GM12878 (cell line): ENCODE data around the gene TMEM45A. TPM values are rescaled to one million over a fixed set of nuclear protein-coding genes. Genes with fewer than 3 reads are reported as not detected.

Experiments
- ATAC-seq: fragments of 200-7000 bp; cut with Tn5 transposase; 3 replicates; pipeline ENCODE4 v1.9.1; 2020; ENCODE audit warnings: mild to moderate bottlenecking, moderate library complexity
- BruUV-seq: library from RNA; stranded (reverse); fragments of 400-500 nt; replicated peaks from 2 replicates; lab custom pipeline; 2021; lab: Mats Ljungman, UMichigan
- CTCF ChIA-PET: fragments of 300-600 bp; sonication (Branson Sonifier 250); formaldehyde crosslinking; extraction: SDS; loops from one replicate; lab custom pipeline; 2021; ENCODE audit warnings: inconsistent platforms; lab: Yijun Ruan, JAX
- POLR2A ChIA-PET: fragments of 350-600 bp; formaldehyde crosslinking; extraction: SDS; loops from one replicate; lab custom pipeline; 2021; ENCODE audit warnings: inconsistent platforms; lab: Charles Lee
- RAD21 ChIA-PET: fragments of 300-600 bp; sonication (Branson Sonifier 250); formaldehyde crosslinking; loops from one replicate; lab custom pipeline; 2023; ENCODE audit warnings: antibody characterized with exemption; ENCODE audit not compliant: unreplicated experiment; lab: Charles Lee
- SMC1A ChIA-PET: fragments of 300-600 bp; sonication (Branson Sonifier 250); formaldehyde crosslinking; loops from one replicate; lab custom pipeline; 2023; ENCODE audit not compliant: unreplicated experiment, uncharacterized antibody; lab: Charles Lee
- DNase-seq: peaks from one replicate; pipeline ENCODE4 v3.0.0-alpha.2; 2011; ENCODE audit warnings: low read depth, low spot score
- FAIRE-seq: peaks from 3 replicates; lab custom pipeline; 2011; peaks lifted over from hg19 to GRCh38; lab: Jason Lieb, UNC
- H2AFZ ChIP-seq: 2 replicates; pipeline ENCODE4 v1.6.0; 2011; ENCODE audit warnings: low read depth, low read length, control low read depth; ENCODE audit not compliant: control insufficient read depth
- H3K27ac ChIP-seq: 2 replicates; pipeline ENCODE4 v1.5.1; 2011; ENCODE audit warnings: control low read depth; ENCODE audit not compliant: control insufficient read depth, insufficient read depth
- H3K27me3 ChIP-seq, 2 experiments: replicated peaks in 1 of 2; 2 replicates each; pipeline versions ENCODE4 v1.6.0 to v1.6.1; 2011; ENCODE audit warnings: low read length in 1 of 2; ENCODE audit not compliant: control insufficient read depth in 2 of 2, insufficient read depth in 2 of 2
- H3K36me3 ChIP-seq, 2 experiments: 2 replicates each; pipeline ENCODE4 v1.5.1; 2011; ENCODE audit warnings: low read length in 1 of 2; ENCODE audit not compliant: control insufficient read depth in 2 of 2, insufficient read depth in 2 of 2
- H3K4me1 ChIP-seq: 2 replicates; pipeline ENCODE4 v1.6.1; 2011; ENCODE audit warnings: mild to moderate bottlenecking, low read length, moderate library complexity, mixed read lengths; ENCODE audit not compliant: control insufficient read depth, insufficient read depth
- H3K4me2 ChIP-seq: 2 replicates; pipeline ENCODE4 v1.6.0; 2011; ENCODE audit warnings: control low read depth; ENCODE audit not compliant: control insufficient read depth, insufficient read depth
- H3K4me3 ChIP-seq: fragments of 200-600 bp; sonication (generic); 2 replicates; pipeline ENCODE4 v1.5.1; 2016
- H3K79me2 ChIP-seq: 2 replicates; pipeline ENCODE4 v1.6.0; 2011; ENCODE audit warnings: low read length; ENCODE audit not compliant: control insufficient read depth, insufficient read depth
- H3K9ac ChIP-seq: 2 replicates; pipeline ENCODE4 v1.8.0; 2011; ENCODE audit warnings: low read length, control low read depth, mixed read lengths; ENCODE audit not compliant: control insufficient read depth, insufficient read depth
- H3K9me3 ChIP-seq: replicated peaks from 3 replicates; pipeline ENCODE4 v1.5.1; 2011; ENCODE audit warnings: mild to moderate bottlenecking, low read length; ENCODE audit not compliant: control insufficient read depth, insufficient read depth
- H4K20me1 ChIP-seq: 2 replicates; pipeline ENCODE4 v1.6.0; 2011; ENCODE audit not compliant: control insufficient read depth, insufficient read depth
- BCL11A ChIP-seq: IDR thresholded peaks from 2 replicates; pipeline ENCODE4 v1.6.1; 2011; ENCODE audit warnings: low read depth, low read length
- DPF2 ChIP-seq: fragments of 450-650 bp; IDR thresholded peaks from 2 replicates; pipeline ENCODE4 v1.6.1; 2017; ENCODE audit warnings: mild to moderate bottlenecking
- ESRRA ChIP-seq: IDR thresholded peaks from 2 replicates; pipeline ENCODE4 v1.6.1; 2012; ENCODE audit warnings: mild to moderate bottlenecking, low read length, improper control_type of control experiment
- FOXM1 ChIP-seq: IDR thresholded peaks from 2 replicates; pipeline ENCODE4 v1.6.1; 2012; ENCODE audit warnings: low read depth, mild to moderate bottlenecking, inconsistent platforms, low read length, moderate library complexity
- NKRF ChIP-seq: fragments of 450-650 bp; conservative IDR thresholded peaks from 2 replicates; pipeline ENCODE4 v1.6.1; 2017; ENCODE audit warnings: mild to moderate bottlenecking, moderate library complexity
- POLR2A ChIP-seq: IDR thresholded peaks from 2 replicates; pipeline ENCODE4 v1.6.1; 2011; ENCODE audit warnings: low read depth, mild to moderate bottlenecking, low read length
- RCOR1 ChIP-seq: conservative IDR thresholded peaks from 2 replicates; pipeline ENCODE4 v1.6.1; 2012; ENCODE audit warnings: low read depth, low read length, improper control_type of control experiment
- SIN3A ChIP-seq: IDR thresholded peaks from 2 replicates; pipeline ENCODE4 v1.6.1; 2012; ENCODE audit warnings: low read depth, low read length, improper control_type of control experiment
- TAF1 ChIP-seq: IDR thresholded peaks from 2 replicates; pipeline ENCODE4 v1.6.1; 2011; ENCODE audit warnings: mild to moderate bottlenecking, low read depth, low read length, borderline replicate concordance
- USF1 ChIP-seq: IDR thresholded peaks from 2 replicates; pipeline ENCODE4 v1.6.1; 2011; ENCODE audit warnings: borderline replicate concordance, low read depth, mild to moderate bottlenecking, moderate library complexity, mixed read lengths, low read length; ENCODE audit not compliant: insufficient read depth; ENCODE audit errors: extremely low read length
- YY1 ChIP-seq: IDR thresholded peaks from 2 replicates; pipeline ENCODE4 v1.6.1; 2011; ENCODE audit warnings: low read depth, mild to moderate bottlenecking, low read length
- ZNF274 ChIP-seq: IDR thresholded peaks from one replicate; pipeline ENCODE4 v1.8.0; 2011; ENCODE audit not compliant: insufficient read length, insufficient read depth
- WGBS: methylation state at CpG from one replicate; pipeline ENCODE4 v1.1.6; 2016; ENCODE audit warnings: low lambda C conversion rate; ENCODE audit not compliant: insufficient replicate concordance, insufficient coverage; ENCODE audit errors: missing lambda C conversion rate; 5-methylcytosine and 5-hydroxymethylcytosine counted together
- in situ Hi-C: fragments of 300-500 bp; cut with MboI; formaldehyde crosslinking; loops from 9 replicates; pipeline ENCODE4 v1.14.3; 2018; ENCODE audit warnings: mixed read lengths
- intact Hi-C: fragments of 100-400 bp; cut with micrococcal nuclease; formaldehyde crosslinking; loops from one replicate; pipeline ENCODE4 v1.14.2; 2022; ENCODE audit not compliant: unreplicated experiment
- polyA plus RNA-seq, 11 experiments: library from polyadenylated mRNA; depleted of rRNA in 4 of 11; unstranded in 6 of 11; stranded (reverse) in 5 of 11; fragments of >200 nt; fragmentation: Nextera tagmentation in 4 of 11; fragmentation: Illumina TruSeq in 1 of 11; extraction: Ambion mirVana in 4 of 11; extraction: Trizol in 1 of 11; gene quantifications; 1 replicate in 1 of 11; 2 replicates in 10 of 11; pipeline versions ENCODE4 v1.2.1 to v1.2.3, GENCODE V29; 2011 to 2016; ENCODE audit warnings: inconsistent platforms in 2 of 11, missing spikeins in 2 of 11, low read depth in 1 of 11
- total RNA-seq, 4 experiments: library from RNA; depleted of rRNA in 3 of 4; stranded (reverse); fragments of >200 nt in 3 of 4; fragmentation: Illumina TruSeq in 1 of 4; extraction: Trizol in 1 of 4; gene quantifications; 2 replicates each; pipeline versions ENCODE4 v1.2.1 to v1.2.3, GENCODE V29; 2013 to 2021

Gene TMEM45A
- total and polyA plus RNA-seq, 10 of the 15 experiments (the other 5 are each of a cell fraction or from before 2014, with no cell fraction given) = 0.34 to 5.3 (median 0.83) TPM

- H3K9ac ChIP-seq = no peak overlapping the region
- no peak for DNase-seq
- no peaks in the 10 kb centered on the region for H3K9me3 ChIP-seq
- SMC1A ChIA-PET = interaction anchor here (1.1 to 1.7 kb wide), 4 partner anchors 10 to 139 kb away, joined by 3 to 16 read pairs (median 4); no protein-coding TSS in a partner anchor
- H3K79me2 ChIP-seq = no peaks in the 10 kb centered on the region
- CTCF ChIA-PET = interaction anchor here (0.7 to 2.2 kb wide), 5 partner anchors 8 to 178 kb away, joined by 3 to 10 read pairs (median 3); no protein-coding TSS in a partner anchor
- H3K4me2 ChIP-seq = no peak overlapping the region
- TF ChIP-seq YY1 (no peak), SIN3A (no peak), DPF2 (no peak), FOXM1 (no peak), BCL11A (no peak), POLR2A (no peak), RCOR1 (no peak), NKRF (no peak), ESRRA (no peak), USF1 (no peak), TAF1 (no peak), ZNF274 (no peak)
- RAD21 ChIA-PET = interaction anchor here (1.0 to 1.4 kb wide), 3 partner anchors 134 to 632 kb away, joined by 3 to 5 read pairs (median 4); no protein-coding TSS in a partner anchor
- BruUV-seq = no TSS peak
- H3K36me3 ChIP-seq = no peaks in the 10 kb centered on the region
- no peak overlapping the region for H3K27ac ChIP-seq
- FAIRE-seq = no peak
- H2AFZ ChIP-seq = no peak overlapping the region
- in situ Hi-C loops = no loop called here
- H4K20me1 ChIP-seq = no peaks in the 10 kb centered on the region
- no peaks in the 10 kb centered on the region for H3K4me1 ChIP-seq
- intact Hi-C loops = loop anchor here (5.0 kb wide), 1 partner anchor 624 kb away; no protein-coding TSS in a partner anchor
- POLR2A ChIA-PET = no interaction called here
- 45% methylated on average over 2 of the region's 2 CpGs for WGBS
- H3K4me3 ChIP-seq = no peak overlapping the region
- ATAC-seq = no peak
- no peaks in the 10 kb centered on the region for H3K27me3 ChIP-seq
Observed at GRCh38 chr3:100455841-100456550, 36.4 kb upstream of the TMEM45A start.
